ENCODE data around the gene ABHD12B. TPM values are rescaled to one million over a fixed set of nuclear protein-coding genes. Genes with fewer than 3 reads are reported as not detected.

The ABHD12B gene

DNA sequence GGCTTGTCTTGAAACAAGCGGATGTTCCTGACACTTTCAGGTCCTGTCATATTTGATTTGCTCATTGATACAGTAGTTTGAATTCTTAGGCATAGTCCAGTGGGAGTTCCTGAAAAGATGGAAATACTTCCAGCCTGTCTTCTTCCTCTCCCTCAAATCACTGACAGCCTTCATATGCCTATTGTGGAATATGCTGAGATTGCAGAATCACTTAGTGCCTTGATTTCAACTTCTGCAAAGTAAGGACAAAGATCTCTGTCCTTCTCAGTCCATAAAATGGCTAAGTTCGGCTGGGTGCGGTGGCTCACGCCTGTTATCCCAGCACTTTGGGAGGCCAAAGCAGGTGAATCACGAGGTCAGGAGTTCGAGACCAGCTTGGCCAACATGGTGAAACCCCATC lies 79.2 kb downstream of the ABHD12B start:
- no peaks in the 10 kb centered on the region for H3K79me2 ChIP-seq (ENCODE audit: control insufficient read depth, insufficient read depth, low read length)
- H2BK5ac ChIP-seq (ENCODE audit: low read length): no peak overlapping the region
- no peaks in the 10 kb centered on the region for H3K4me1 ChIP-seq (ENCODE audit: control insufficient read depth, low read depth, low read length)
- H2AK5ac ChIP-seq (ENCODE audit: low read length): no peak overlapping the region
- H3K18ac ChIP-seq (ENCODE audit: low read length): no peak overlapping the region
- no peak overlapping the region for H3K4ac ChIP-seq (ENCODE audit: low read depth, low read length)
- no peak overlapping the region for H2BK120ac ChIP-seq (ENCODE audit: low read depth, low read length)
- WGBS (ENCODE audit: extremely low coverage, insufficient coverage, low lambda C conversion rate): no CpG with 5 or more reads among the region's 6 CpGs
- no peak overlapping the region for H4K5ac ChIP-seq (ENCODE audit: low read length)
- H3K23ac ChIP-seq (ENCODE audit: low read length): no peak overlapping the region
- H3K27me3 ChIP-seq (ENCODE audit: insufficient read depth, low read length, poor library complexity): no peaks in the 10 kb centered on the region
- no peak for DNase-seq
- no peak overlapping the region for H2BK15ac ChIP-seq (replicated peaks; ENCODE audit: low read depth)
- H3K9ac ChIP-seq (ENCODE audit: low read length): no peak overlapping the region
- no peak overlapping the region for H3K56ac ChIP-seq (ENCODE audit: low read length)
- no peak overlapping the region for H3K4me2 ChIP-seq (ENCODE audit: low read length)
- H3K27ac ChIP-seq (ENCODE audit: low read depth, low read length): no peak overlapping the region
- H3K36me3 ChIP-seq (ENCODE audit: control insufficient read depth, insufficient read depth, low read length): no peaks in the 10 kb centered on the region
- H4K8ac ChIP-seq (ENCODE audit: low read depth, low read length): no peak overlapping the region
- no peak overlapping the region for H3K4me3 ChIP-seq (ENCODE audit: low read length)
- H3K79me1 ChIP-seq (ENCODE audit: low read length): no peaks in the 10 kb centered on the region

- Histone ChIP-seq H2BK15ac (replicated peaks; ENCODE audit: low read depth) (no peak overlapping the region), H3K9ac (ENCODE audit: low read length) (no peak overlapping the region), H3K79me2 (ENCODE audit: control insufficient read depth, insufficient read depth, low read length) (no peaks in the 10 kb centered on the region), H3K79me1 (ENCODE audit: low read length) (no peaks in the 10 kb centered on the region), H3K36me3 (ENCODE audit: control insufficient read depth, insufficient read depth, low read length) (no peaks in the 10 kb centered on the region), H4K8ac (ENCODE audit: low read depth, low read length) (no peak overlapping the region), H3K4me1 (ENCODE audit: control insufficient read depth, low read depth, low read length) (no peaks in the 10 kb centered on the region), H2AK5ac (ENCODE audit: low read length) (no peak overlapping the region), H3K56ac (ENCODE audit: low read length) (no peak overlapping the region), H4K5ac (ENCODE audit: low read length) (no peak overlapping the region), H3K18ac (ENCODE audit: low read length) (no peak overlapping the region), H3K23ac (ENCODE audit: low read length) (no peak overlapping the region), H3K4me3 (ENCODE audit: low read length) (no peak overlapping the region), H2BK5ac (ENCODE audit: low read length) (no peak overlapping the region), H3K27ac (ENCODE audit: low read depth, low read length) (no peak overlapping the region), H3K4ac (ENCODE audit: low read depth, low read length) (no peak overlapping the region), H2BK120ac (ENCODE audit: low read depth, low read length) (no peak overlapping the region), H3K27me3 (ENCODE audit: insufficient read depth, low read length, poor library complexity) (no peaks in the 10 kb centered on the region), H3K4me2 (ENCODE audit: low read length) (no peak overlapping the region)
- DNase-seq: no peak
- WGBS (ENCODE audit: extremely low coverage, insufficient coverage, low lambda C conversion rate): no CpG with 5 or more reads among the region's 1 CpG
These were observed 81.6 kb downstream of the ABHD12B start for GRCh38 chr14:50953502-50953901.

Small RNA genes lying within 50 kb of the gene (small RNA-seq; reads per million reads assigned to genes)
- gene RF00593 (ENCODE audit: insufficient read depth): not detected
